NCI-H526 treated with DMSO at 0.1 percent for 48 hours (cell line): ENCODE measurements around the gene PHOSPHO2.

Experiments
- DNase-seq: peaks from one replicate; lab custom pipeline; 2025; lab: John Stamatoyannopoulos, UW

The PHOSPHO2 gene

GRCh38 chr2:169716938-169717690 is 22.8 kb downstream of the PHOSPHO2 start:
- no peak for DNase-seq

GRCh38 chr2:169717691-169718063 is 23.4 kb downstream of the PHOSPHO2 start:
- DNase-seq, result no peak

- DNase-seq, result no peak
These were observed 24.7 kb downstream of the PHOSPHO2 start for GRCh38 chr2:169718930-169719504.

- DNase-seq, result no peak
These were observed 26.7 kb downstream of the PHOSPHO2 start for GRCh38 chr2:169721016-169721415.

GRCh38 chr2:169727065-169727464 is 32.8 kb downstream of the PHOSPHO2 start:
- no peak for DNase-seq

GRCh38 chr2:169729274-169729605 is 35.0 kb downstream of the PHOSPHO2 start:
- DNase-seq, result peak; percentile 5

- no peak for DNase-seq
These were observed 37.8 kb downstream of the PHOSPHO2 start for GRCh38 chr2:169732075-169732474.

- DNase-seq, result no peak
These were observed 38.5 kb downstream of the PHOSPHO2 start for GRCh38 chr2:169732583-169733358.

GRCh38 chr2:169734169-169734847 is 40.0 kb downstream of the PHOSPHO2 start:
- peak; percentile 29 for DNase-seq

GRCh38 chr2:169735623-169736022 is 41.4 kb downstream of the PHOSPHO2 start:
- no peak for DNase-seq

- no peak for DNase-seq
These were observed 42.6 kb downstream of the PHOSPHO2 start for GRCh38 chr2:169736902-169737301.

GRCh38 chr2:169738566-169739229 is 44.4 kb downstream of the PHOSPHO2 start:
- DNase-seq, result no peak

- no peak for DNase-seq
These were observed 45.1 kb downstream of the PHOSPHO2 start for GRCh38 chr2:169739351-169739750.

- DNase-seq, result no peak
These were observed 49.3 kb downstream of the PHOSPHO2 start for GRCh38 chr2:169743549-169743948.

- no peak for DNase-seq
These were observed 52.0 kb downstream of the PHOSPHO2 start for GRCh38 chr2:169746240-169746639.

- DNase-seq, result no peak
These were observed 54.0 kb downstream of the PHOSPHO2 start for GRCh38 chr2:169748319-169748718.
